Peyer's patch (tissue), 4 donors: ENCODE results near the gene FGGY.

Experiments
- POLR2A ChIP-seq, 2 donors: fragments of 450-650 bp; IDR thresholded peaks; one replicate each; pipeline ENCODE4 v1.5.1; 2017; ENCODE audit warnings: antibody characterized with exemption in 2 of 2, mild to moderate bottlenecking in 2 of 2, moderate library complexity in 2 of 2
- TF ChIP-seq, protein P1 (sequence below), 6 experiments: fragments of 450-650 bp in 4 of 6; fragments of 200-600 bp in 2 of 6; sonication (generic) in 1 of 6; IDR thresholded peaks; one replicate each; pipeline ENCODE4 v1.5.1; 2017 to 2019; ENCODE audit warnings: antibody characterized with exemption in 6 of 6, mild to moderate bottlenecking in 3 of 6, moderate library complexity in 1 of 6

GRCh38 chr1:59714219-59714618 lies 417.3 kb downstream of the FGGY start:
- TF ChIP-seq, protein P1, sequence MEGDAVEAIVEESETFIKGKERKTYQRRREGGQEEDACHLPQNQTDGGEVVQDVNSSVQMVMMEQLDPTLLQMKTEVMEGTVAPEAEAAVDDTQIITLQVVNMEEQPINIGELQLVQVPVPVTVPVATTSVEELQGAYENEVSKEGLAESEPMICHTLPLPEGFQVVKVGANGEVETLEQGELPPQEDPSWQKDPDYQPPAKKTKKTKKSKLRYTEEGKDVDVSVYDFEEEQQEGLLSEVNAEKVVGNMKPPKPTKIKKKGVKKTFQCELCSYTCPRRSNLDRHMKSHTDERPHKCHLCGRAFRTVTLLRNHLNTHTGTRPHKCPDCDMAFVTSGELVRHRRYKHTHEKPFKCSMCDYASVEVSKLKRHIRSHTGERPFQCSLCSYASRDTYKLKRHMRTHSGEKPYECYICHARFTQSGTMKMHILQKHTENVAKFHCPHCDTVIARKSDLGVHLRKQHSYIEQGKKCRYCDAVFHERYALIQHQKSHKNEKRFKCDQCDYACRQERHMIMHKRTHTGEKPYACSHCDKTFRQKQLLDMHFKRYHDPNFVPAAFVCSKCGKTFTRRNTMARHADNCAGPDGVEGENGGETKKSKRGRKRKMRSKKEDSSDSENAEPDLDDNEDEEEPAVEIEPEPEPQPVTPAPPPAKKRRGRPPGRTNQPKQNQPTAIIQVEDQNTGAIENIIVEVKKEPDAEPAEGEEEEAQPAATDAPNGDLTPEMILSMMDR (IDR thresholded peaks at IDR 0.05), result no peak
- no peak for TF ChIP-seq POLR2A (IDR thresholded peaks at IDR 0.05)
